Uterus (tissue), 4 donors: Measurements from ENCODE around the gene SLC46A3. TPM values are rescaled to one million over a fixed set of nuclear protein-coding genes. Genes with fewer than 3 reads are reported as not detected.

Experiments used
- DNase-seq, 2 donors: peaks; one replicate each; pipeline ENCODE4 v3.0.0-alpha.2; 2019 to 2020
- H3K27ac ChIP-seq, 2 donors: fragments of 200-600 bp; sonication (generic); 1 replicate in 1 of 2; 2 replicates in 1 of 2; pipeline ENCODE4 v1.5.1; 2016 to 2018
- H3K27me3 ChIP-seq, 2 donors: fragments of 200-600 bp; sonication (generic); one replicate each; pipeline ENCODE4 v1.5.1; 2018 to 2019; ENCODE audit warnings: control low read depth in 1 of 2
- H3K36me3 ChIP-seq, 2 donors: fragments of 200-600 bp; sonication (generic); one replicate each; pipeline ENCODE4 v1.5.1; 2019; ENCODE audit warnings: control low read depth in 1 of 2
- H3K4me1 ChIP-seq, 2 donors: fragments of 200-600 bp; sonication (generic); one replicate each; pipeline ENCODE4 v1.5.1; 2018 to 2019; ENCODE audit warnings: control low read depth in 1 of 2
- H3K4me3 ChIP-seq, 2 donors: fragments of 200-600 bp; sonication (generic); 1 replicate in 1 of 2; 2 replicates in 1 of 2; pipeline ENCODE4 v1.5.1; 2018 to 2019; ENCODE audit warnings: mild to moderate bottlenecking in 1 of 2
- H3K9me3 ChIP-seq, 2 donors: fragments of 200-600 bp; sonication (generic); one replicate each; pipeline ENCODE4 v1.5.1; 2019; ENCODE audit warnings: control low read depth in 1 of 2
- CTCF ChIP-seq, 4 experiments: fragments of 200-600 bp in 2 of 4; fragments of 450-650 bp in 2 of 4; sonication (generic) in 2 of 4; IDR thresholded peaks; one replicate each; pipeline ENCODE4 v1.5.1; 2016 to 2019; ENCODE audit warnings: antibody characterized with exemption in 4 of 4, mild to moderate bottlenecking in 2 of 4, moderate library complexity in 1 of 4
- POLR2A ChIP-seq, 2 donors: fragments of 450-650 bp; IDR thresholded peaks; one replicate each; pipeline ENCODE4 v1.6.1; 2016; ENCODE audit warnings: antibody characterized with exemption in 2 of 2, mild to moderate bottlenecking in 1 of 2, moderate library complexity in 1 of 2
- intact Hi-C: fragments of 100-400 bp; cut with DNase I; formaldehyde crosslinking; loops from one replicate; pipeline ENCODE4 v1.15.1; 2023; ENCODE audit warnings: low total_unique reads
- total RNA-seq, 4 donors: library from RNA; depleted of rRNA in 3 of 4; stranded (reverse); fragments of >200 nt in 3 of 4; gene quantifications; one replicate each; pipeline versions ENCODE4 v1.1.0 to v1.2.4, GENCODE V29; 2014 to 2023
- donor health status: DM: yes; HTN: yes; CAD: no.

The SLC46A3 gene
- total RNA-seq, 4 donors from 2014 or later: 2.3 to 12.1 (median 5.9) TPM

GRCh38 chr13:28725046-28725610 lies 6.4 kb upstream of the SLC46A3 start:
- TF ChIP-seq CTCF (IDR thresholded peaks at IDR 0.05) (no peak), POLR2A (IDR thresholded peaks at IDR 0.05) (no peak)
- Histone ChIP-seq H3K4me1 (no peaks in the 10 kb centered on the region), H3K27me3 (no peaks in the 10 kb centered on the region), H3K27ac (no peak overlapping the region), H3K36me3 (no peaks in the 10 kb centered on the region), H3K4me3 (no peak overlapping the region), H3K9me3 (no peaks in the 10 kb centered on the region)
- no peak for DNase-seq
- intact Hi-C loops: no loop called here

GRCh38 chr13:28723806-28724205 lies 5.0 kb upstream of the SLC46A3 start:
- H3K27me3 ChIP-seq: no peaks in the 10 kb centered on the region
- DNase-seq: no peak
- intact Hi-C loops: no loop called here
- H3K36me3 ChIP-seq: no peaks in the 10 kb centered on the region
- no peaks in the 10 kb centered on the region for H3K9me3 ChIP-seq
- H3K27ac ChIP-seq: no peak overlapping the region
- no peak overlapping the region for H3K4me3 ChIP-seq
- TF ChIP-seq CTCF (IDR thresholded peaks at IDR 0.05) (no peak), POLR2A (IDR thresholded peaks at IDR 0.05) (no peak)
- H3K4me1 ChIP-seq: no peaks in the 10 kb centered on the region

GRCh38 chr13:28719227-28720055 lies 671 bp upstream of the SLC46A3 start:
- Histone ChIP-seq H3K4me3 (peak overlapping the region; percentile 66 to 79), H3K4me1 (no peaks in the 10 kb centered on the region), H3K27me3 (no peaks in the 10 kb centered on the region), H3K36me3 (no peaks in the 10 kb centered on the region), H3K27ac (peak overlapping the region; percentile 91 to 93), H3K9me3 (no peaks in the 10 kb centered on the region)
- DNase-seq: no peak
- intact Hi-C loops: no loop called here
- TF ChIP-seq POLR2A (IDR thresholded peaks at IDR 0.05) (no peak), CTCF (IDR thresholded peaks at IDR 0.05) (no peak)

GRCh38 chr13:28718196-28718542 lies 601 bp downstream of the SLC46A3 start:
- intact Hi-C loops: no loop called here
- H3K27me3 ChIP-seq: no peaks in the 10 kb centered on the region
- peak overlapping the region; percentile 91 to 93 for H3K27ac ChIP-seq
- peak overlapping the region; percentile 66 to 79 for H3K4me3 ChIP-seq
- H3K4me1 ChIP-seq: no peaks in the 10 kb centered on the region
- H3K36me3 ChIP-seq: no peaks in the 10 kb centered on the region
- no peak for DNase-seq
- H3K9me3 ChIP-seq: no peaks in the 10 kb centered on the region
- TF ChIP-seq CTCF (IDR thresholded peaks at IDR 0.05): no peak
- no peak for TF ChIP-seq POLR2A (IDR thresholded peaks at IDR 0.05)

- H3K4me3 ChIP-seq: no peak overlapping the region
- H3K27me3 ChIP-seq: no peaks in the 10 kb centered on the region
- intact Hi-C loops: no loop called here
- TF ChIP-seq CTCF (IDR thresholded peaks at IDR 0.05) (no peak), POLR2A (IDR thresholded peaks at IDR 0.05) (no peak)
- H3K36me3 ChIP-seq: no peaks in the 10 kb centered on the region
- H3K4me1 ChIP-seq: no peaks in the 10 kb centered on the region
- H3K9me3 ChIP-seq: no peaks in the 10 kb centered on the region
- DNase-seq: no peak
- peak overlapping the region; percentile 51 to 91 for H3K27ac ChIP-seq
These were observed 1.6 kb downstream of the SLC46A3 start for GRCh38 chr13:28717170-28717569.
